ENCODE measurements around the gene SLFN13. TPM values are rescaled to one million over a fixed set of nuclear protein-coding genes. Genes with fewer than 3 reads are reported as not detected.
"Not testable (repeated sequence)": the region's sequence is repeated elsewhere in the genome, so short reads cannot be mapped to it uniquely, and the experiment has no call there.

SLFN13 gene
- total RNA-seq: 51.4 and 53.8 TPM in 2 replicates

- intact Hi-C loops (cut with micrococcal nuclease): loop anchor here (1.0 to 5.0 kb wide), 7 partner anchors 15 to 360 kb away; partner anchors contain the start of genes SLFN11 and SLFN12L
These were observed at the start of gene SLFN13 for GRCh38 chr17:35448214-35448898. Gene SLFN13, minus strand, starts transcription at chr17:35448766. Its CDS starts 3,086 bp downstream, at chr17:35445680.

GRCh38 chr17:35496451-35497290, 48.1 kb upstream of the SLFN13 start:
- intact Hi-C loops (cut with micrococcal nuclease): loop anchor here (1.0 kb wide), 1 partner anchor 9 kb away; no protein-coding TSS in a partner anchor

- intact Hi-C loops (cut with micrococcal nuclease): no loop called here
These were observed 44.5 kb upstream of the SLFN13 start for GRCh38 chr17:35493040-35493439.

- intact Hi-C loops (cut with micrococcal nuclease): no loop called here
These were observed 42.9 kb upstream of the SLFN13 start for GRCh38 chr17:35491417-35491816.

GRCh38 chr17:35489944-35490343, 41.4 kb upstream of the SLFN13 start:
- intact Hi-C loops (cut with micrococcal nuclease): loop anchor here (5.0 kb wide), 1 partner anchor 87 kb away; the partner anchor contains the start of gene PEX12

GRCh38 chr17:35488991-35489390, 40.4 kb upstream of the SLFN13 start:
- intact Hi-C loops (cut with micrococcal nuclease): loop anchor here (1.0 to 5.0 kb wide), 2 partner anchors 56 to 88 kb away; partner anchors contain the start of gene PEX12

GRCh38 chr17:35486920-35487732, 38.6 kb upstream of the SLFN13 start:
- intact Hi-C loops (cut with micrococcal nuclease): loop anchor here (1.0 to 5.0 kb wide), 10 partner anchors 9 to 316 kb away; partner anchors contain the start of genes PEX12, SLFN11, SLFN12L and SLFN13

GRCh38 chr17:35479271-35479670, 30.7 kb upstream of the SLFN13 start:
- intact Hi-C loops (cut with micrococcal nuclease): no loop called here

GRCh38 chr17:35477248-35477647, 28.7 kb upstream of the SLFN13 start:
- intact Hi-C loops (cut with micrococcal nuclease): no loop called here

- intact Hi-C loops (cut with micrococcal nuclease): no loop called here
These were observed 27.8 kb upstream of the SLFN13 start for GRCh38 chr17:35476283-35476820.

- intact Hi-C loops (cut with micrococcal nuclease): loop anchor here (2.0 kb wide), 1 partner anchor 18 kb away; no protein-coding TSS in a partner anchor
These were observed 19.9 kb upstream of the SLFN13 start for GRCh38 chr17:35468475-35468874.

GRCh38 chr17:35467824-35468223, 19.3 kb upstream of the SLFN13 start:
- intact Hi-C loops (cut with micrococcal nuclease): loop anchor here (2.0 kb wide), 1 partner anchor 19 kb away; no protein-coding TSS in a partner anchor

- intact Hi-C loops (cut with micrococcal nuclease): loop anchor here (2.0 kb wide), 2 partner anchors 28 to 148 kb away; partner anchors contain the start of gene SLFN12
These were observed 11.8 kb upstream of the SLFN13 start for GRCh38 chr17:35460354-35460851.

- intact Hi-C loops (cut with micrococcal nuclease): not testable (repeated sequence)
These were observed 5.5 kb upstream of the SLFN13 start for GRCh38 chr17:35454035-35454434.

GRCh38 chr17:35453171-35453570, 4.6 kb upstream of the SLFN13 start:
- intact Hi-C loops (cut with micrococcal nuclease): no loop called here

- intact Hi-C loops (cut with micrococcal nuclease): loop anchor here (5.0 kb wide), 1 partner anchor 137 kb away; no protein-coding TSS in a partner anchor
These were observed 885 bp upstream of the SLFN13 start for GRCh38 chr17:35449371-35449931.

GRCh38 chr17:35448899-35449227, 297 bp upstream of the SLFN13 start:
- intact Hi-C loops (cut with micrococcal nuclease): loop anchor here (1.0 to 5.0 kb wide), 7 partner anchors 16 to 361 kb away; partner anchors contain the start of genes SLFN11 and SLFN12L

- intact Hi-C loops (cut with micrococcal nuclease): loop anchor here (5.0 kb wide), 1 partner anchor 135 kb away; no protein-coding TSS in a partner anchor
These were observed 1.1 kb downstream of the SLFN13 start for GRCh38 chr17:35447499-35447898.

GRCh38 chr17:35438433-35438832, 10.1 kb downstream of the SLFN13 start:
- intact Hi-C loops (cut with micrococcal nuclease): no loop called here

Measured in T-helper 1 cell treated with Interleukin-12 subunit alpha and Interleukin-12 subunit beta and Interleukin-4 antibody, amounts not matched to agents 30 ng/mL and 1 ng/mL, for 36 hours (primary cell).